ENCODE measurements around the gene NR2C2AP.
"Not testable (repeated sequence)": the region's sequence is repeated elsewhere in the genome, so short reads cannot be mapped to it uniquely, and the experiment has no call there.

- not testable (repeated sequence) for TF ChIP-seq CTCF (IDR thresholded peaks at IDR 0.05; ENCODE audit: low read length); EZH2 (optimal IDR thresholded peaks at IDR 0.05; ENCODE audit: low read depth, low read length); EZH2phosphoT487 (IDR thresholded peaks at IDR 0.05; ENCODE audit: low read length)
Observed at GRCh38 chr19:19173243-19173642, 30.0 kb downstream of the NR2C2AP start.

Data from MM.1S (cell line).